HG03159 (cell line): ENCODE measurements around the gene DCAF16.

Experiments used
- ATAC-seq: cut with Tn5 transposase; IDR thresholded peaks from one replicate; pipeline ENCODE4 v1.9.1; 2021; ENCODE audit warnings: mild to moderate bottlenecking, moderate library complexity; ENCODE audit not compliant: unreplicated experiment

DCAF16 gene

DNA sequence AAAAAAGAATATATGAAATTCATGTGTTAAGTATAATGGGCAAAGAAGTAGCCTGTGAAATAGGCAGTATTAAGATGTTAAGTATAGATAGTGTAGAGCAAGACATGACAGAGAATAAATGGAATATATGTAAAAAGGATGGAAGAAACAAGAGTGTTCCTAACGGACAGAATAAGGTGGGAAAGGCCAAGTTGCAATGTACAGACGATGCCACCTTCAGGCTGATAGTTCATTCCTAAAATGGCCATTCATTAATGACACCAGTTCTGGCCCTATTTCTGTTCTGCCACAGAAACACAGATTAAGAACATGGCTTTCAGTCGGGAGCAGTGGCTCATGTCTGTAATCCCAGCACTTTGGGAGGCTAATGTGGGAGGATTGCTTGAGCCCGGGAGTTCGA lies 24.7 kb downstream of the DCAF16 start:
- no peak for ATAC-seq

DNA sequence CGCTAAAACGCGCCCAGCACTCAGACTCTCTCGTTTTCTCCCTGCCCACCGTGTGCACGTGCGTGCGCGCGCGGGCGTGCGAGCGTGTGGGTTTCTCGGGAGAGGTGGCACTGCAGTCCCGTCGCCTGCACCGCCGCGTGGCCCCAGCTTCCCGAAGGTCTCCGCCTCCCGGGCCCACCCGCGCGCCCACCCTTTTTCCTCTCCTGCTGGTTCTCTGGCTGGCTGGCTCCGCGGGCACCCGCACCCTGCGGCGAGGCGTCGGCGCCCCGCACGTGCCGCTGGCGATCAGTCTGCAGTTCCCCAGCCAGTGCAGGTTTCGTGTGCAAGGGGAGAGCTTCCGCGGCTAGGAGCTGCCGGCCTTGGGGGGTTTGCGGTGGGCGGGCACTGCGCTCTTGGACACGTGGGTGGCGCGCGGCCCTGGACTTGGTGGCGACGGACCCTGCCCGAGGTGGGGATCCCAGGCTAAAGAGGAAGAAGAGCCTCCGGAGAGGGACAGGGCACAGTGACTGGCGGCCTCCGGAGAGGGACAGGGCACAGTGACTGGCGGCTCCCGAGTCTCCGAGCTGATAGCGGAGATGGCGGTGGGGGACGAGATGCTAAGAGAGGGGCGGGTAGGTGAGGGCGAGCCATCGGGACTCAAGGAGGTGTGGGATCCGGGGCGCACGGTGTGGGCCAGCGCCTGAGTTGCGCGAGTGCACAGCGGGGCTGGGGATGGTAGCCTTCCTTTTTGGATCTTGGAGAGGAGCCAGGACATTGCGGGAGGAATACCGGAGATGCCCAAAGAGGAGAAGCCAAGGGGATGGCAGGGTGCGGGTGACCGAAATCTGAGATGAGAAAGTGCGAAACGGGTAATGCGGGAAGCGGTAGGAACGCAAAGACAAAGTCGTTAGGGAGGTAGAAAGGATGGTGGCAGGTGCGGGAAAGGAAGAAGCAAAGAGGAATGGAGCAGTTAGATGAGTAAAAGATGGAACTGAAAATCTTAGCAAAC lies 29.0 kb downstream of the DCAF16 start, which contains the start of gene FAM184B:
Gene FAM184B, minus strand, starts transcription at position 322 of the 988 bp plus-strand sequence. CDS start 322 bp downstream, outside the sequence.
- no peak for ATAC-seq

DNA sequence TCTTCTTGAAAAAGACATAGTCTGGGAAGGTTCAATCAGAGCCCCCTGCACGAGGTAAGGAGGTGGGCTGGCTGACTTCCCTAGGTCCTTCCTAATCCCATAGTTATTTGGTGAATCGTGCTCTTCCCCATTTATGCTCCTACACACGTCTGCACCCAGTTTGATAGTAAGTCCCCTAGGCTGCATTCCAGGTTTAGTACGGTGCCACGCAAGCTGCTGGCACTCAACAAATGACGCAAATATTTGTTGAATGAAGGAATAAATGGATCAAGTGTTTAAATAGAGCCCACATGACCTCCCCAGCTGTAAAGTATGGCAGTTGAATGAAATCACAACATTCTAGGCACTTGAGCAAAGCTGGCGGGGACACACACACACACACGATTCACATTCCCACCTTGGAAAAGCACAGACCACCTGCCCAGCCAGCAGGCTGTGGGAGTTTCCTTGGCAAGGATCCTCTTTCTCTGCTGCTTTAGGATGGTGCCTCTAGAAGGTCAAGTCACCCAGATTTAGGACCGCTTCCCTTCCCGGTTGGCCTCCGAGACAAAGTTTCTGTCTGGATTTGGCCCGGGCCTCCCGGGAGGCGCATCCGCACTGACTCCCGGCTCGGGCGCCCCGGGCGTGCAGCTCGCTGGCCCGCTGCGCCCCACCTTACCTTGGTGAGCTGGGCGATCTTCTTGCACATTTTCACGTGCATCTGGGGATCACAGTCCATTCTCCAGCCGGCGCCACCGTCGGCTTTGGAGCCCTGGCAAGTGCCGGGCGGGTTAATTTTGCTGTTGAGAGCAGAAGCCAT lies 29.9 kb downstream of the DCAF16 start:
- ATAC-seq, result no peak

DNA sequence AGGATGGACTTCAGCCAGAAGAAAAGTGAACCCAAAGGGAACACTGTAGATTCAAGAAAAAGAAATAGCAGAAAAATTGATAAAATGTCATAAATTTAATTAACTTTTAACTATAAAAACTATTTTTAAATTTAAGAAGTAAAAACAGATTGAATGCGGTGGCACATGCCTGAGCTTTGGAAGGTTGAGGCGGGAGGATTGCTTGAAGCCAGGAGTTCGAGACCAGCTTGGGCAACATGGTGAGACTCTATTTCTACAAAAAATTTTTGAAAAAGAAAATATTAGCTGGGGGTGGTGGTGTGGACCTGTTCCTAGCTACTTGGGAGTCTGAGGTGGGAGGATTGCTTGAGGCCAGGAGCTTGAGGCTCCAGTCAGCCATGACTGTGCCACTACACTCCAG lies 32.1 kb downstream of the DCAF16 start:
- ATAC-seq, result no peak

DNA sequence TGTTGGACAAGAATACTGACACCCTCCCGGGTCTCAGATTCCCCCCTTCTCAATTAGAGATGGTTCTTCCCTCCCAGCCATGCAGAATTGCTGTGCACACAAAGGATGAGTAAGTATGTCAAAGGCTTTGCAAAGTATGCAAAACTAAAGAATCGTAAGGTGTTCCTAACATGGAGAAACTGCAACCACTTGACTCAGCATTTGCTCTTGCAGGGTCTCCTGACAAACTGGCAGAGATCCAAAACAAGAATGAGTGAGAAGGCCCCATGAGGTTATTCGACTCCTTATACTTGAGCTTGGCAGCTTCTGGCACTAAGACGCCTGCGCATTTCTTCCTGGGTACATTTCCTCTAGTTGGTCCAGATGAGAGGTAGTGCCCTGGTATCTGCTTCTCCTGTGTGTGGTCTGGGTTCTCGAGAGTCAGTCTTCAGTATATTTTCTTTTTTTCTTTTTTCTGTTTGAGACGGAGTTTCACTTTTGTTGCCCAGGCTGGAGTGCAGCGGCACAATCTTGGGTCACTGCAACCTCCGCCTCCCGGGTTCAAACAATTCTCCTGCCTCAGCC lies 37.3 kb downstream of the DCAF16 start:
- no peak for ATAC-seq

DNA sequence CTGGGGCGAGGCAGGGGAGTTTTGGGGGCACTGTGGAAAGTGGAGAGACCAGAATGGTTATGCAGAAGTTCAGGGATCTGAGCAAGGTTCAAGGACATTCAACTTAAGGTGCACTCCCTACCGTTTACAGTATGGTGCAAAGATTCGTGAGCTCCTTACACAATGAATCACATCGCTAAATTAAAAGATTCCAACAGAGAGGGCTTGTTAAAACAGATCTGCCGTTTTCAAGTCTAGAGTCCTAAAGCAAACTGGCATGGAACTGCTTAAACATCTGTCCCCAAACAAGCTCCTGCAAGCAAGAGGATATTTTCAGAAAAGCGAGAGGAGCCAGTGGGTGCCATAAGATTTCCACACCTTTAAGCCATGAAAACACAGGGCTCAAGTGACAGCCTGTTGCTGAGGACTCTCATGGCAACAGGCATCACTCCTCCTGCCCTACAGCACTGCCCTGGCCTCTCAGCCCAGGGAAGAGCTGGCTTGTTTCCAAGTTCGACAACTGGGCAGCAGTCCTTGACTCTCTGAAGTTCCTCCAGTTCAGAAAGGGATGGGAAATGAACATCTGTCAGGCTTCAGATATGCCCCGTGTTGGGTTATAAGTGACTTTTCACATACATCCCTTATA lies 39.2 kb downstream of the DCAF16 start:
- no peak for ATAC-seq

DNA sequence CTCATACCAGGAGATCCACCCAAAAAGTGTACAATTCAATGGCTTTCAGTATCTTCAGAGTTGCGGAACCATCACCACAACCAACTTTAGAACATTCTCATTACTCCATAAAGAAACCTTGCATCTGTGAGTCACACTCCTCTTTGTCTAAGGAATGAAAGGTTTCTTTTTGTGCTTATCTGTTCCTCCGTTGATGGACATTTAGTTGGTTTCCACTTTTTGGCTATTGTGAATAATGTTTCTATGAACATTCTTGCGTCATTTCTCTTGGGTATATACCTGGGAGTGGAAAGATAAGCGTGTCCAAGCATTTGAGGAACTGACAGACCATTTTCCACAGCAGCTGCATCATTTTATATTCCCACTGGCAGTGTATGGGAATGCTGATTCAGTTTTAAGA lies 39.7 kb downstream of the DCAF16 start:
- no peak for ATAC-seq

DNA sequence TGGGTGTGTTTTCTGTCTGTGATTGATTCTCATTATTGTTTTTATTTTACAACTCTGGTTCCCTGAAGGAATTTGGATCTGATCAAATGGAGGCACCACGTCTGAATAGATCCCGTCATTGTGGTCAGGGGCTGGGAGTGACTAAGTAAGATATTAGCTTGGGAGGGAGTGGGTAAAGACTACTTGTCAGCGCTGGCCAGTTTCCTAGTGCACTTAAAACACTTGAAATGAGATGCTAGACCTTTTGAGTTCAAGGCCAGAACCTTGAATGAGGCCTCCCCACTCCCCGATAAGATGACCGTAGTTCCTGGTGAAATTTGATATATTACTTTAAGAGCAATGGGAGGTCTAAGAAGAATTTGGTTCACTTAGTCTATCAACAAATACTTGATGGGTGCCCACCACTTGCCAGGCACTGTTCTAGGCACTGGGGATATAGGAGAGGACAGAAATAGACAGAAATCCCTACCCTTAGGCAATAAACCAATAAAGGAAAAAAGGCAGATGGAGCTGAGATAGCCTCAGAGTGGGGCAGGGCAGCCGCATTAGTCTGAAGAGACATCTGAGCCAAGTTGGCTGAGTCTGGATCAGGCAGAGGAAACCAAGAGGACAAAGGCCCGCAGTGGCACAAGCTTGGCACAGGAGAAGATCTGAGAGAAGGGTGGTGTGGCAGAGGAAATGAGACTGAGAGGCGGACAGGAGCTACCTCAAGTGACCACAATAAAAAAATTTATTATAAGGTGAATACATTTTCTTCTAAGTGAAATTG lies 41.0 kb downstream of the DCAF16 start:
- ATAC-seq, result no peak

DNA sequence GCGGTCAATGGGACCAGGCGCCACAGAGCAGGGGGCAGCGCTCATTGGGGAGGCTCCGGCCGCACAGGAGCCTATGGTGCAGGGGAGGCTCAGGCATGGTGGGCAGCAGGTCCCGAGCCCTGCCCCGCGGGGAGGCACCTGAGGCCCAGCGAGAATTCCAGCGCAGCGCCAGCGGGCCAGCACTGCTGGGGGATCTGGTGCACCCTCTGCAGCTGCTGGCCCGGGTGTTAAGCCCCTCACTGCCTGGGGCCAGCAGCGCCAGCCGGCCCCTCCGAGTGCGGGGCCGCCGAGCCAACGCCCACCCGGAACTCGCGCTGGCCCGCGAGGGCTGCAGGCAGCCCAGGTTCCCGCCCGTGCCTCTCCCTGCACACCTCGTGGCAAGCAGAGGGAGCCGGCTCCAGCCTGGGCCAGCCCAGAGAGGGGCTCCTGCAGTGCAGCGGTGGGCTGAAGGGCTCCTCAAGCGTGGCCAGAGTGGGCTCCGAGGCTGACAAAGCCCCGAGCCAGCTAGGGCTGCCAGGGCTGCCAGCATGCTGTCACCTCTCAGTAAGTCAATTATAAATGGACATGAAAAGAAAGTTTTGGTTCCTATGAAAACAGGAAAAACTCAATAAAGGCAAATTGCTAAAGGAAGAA lies 43.6 kb downstream of the DCAF16 start:
- ATAC-seq, result no peak

DNA sequence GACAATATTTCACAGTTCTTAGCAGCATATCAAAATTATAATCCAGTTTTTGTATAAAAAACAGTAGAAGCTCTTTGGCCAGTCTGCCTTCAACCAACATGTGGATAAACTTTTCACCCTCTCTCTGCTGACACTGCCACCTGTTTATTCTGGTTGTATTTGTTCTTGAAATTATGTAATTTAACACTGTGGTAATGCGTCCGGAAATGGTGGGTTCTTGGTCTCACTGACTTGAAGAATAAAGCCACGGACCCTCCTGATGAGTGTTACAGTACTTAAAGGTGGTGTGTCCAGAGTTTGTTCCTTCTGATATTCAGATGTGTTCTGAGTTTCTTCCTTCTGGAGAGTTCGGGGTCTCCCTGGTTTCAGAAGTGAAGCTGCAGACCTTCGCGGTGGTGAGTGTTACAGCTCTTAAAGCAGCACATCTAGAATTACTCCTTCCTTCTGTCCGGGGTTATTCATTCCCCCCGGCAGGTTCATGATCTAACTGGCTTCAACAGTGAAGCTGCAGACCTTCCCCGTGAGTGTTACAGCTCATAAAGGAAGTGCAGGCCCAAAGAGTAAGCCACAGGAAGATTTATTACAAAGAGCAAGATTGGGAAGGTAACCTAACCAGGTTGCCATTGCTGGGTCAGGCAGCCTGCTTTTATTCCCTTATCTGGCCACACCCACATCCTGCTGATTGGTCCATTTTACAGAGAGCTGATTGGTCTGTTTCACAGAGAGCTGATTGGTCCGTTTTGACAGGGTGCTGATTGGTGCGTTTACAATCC lies 44.9 kb downstream of the DCAF16 start:
- no peak for ATAC-seq

DNA sequence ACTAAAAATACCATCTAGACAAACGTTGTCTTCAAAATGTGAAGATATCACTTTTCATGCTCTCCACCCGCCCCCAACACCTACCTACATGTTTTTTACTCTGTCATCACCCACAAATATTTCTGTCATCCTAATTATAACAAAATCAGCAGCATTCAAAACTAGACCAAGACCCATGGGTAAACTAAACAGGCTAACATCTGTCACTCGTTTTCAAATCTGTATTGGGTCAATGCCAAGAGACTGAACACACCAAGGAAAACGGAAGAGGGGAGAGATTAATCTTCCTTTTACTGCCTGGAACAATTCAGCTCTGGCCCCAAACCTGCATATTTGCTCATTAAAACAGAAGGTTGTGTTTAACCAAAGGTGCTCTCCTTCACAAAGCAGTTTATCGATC lies 46.6 kb downstream of the DCAF16 start:
- ATAC-seq, result no peak

DNA sequence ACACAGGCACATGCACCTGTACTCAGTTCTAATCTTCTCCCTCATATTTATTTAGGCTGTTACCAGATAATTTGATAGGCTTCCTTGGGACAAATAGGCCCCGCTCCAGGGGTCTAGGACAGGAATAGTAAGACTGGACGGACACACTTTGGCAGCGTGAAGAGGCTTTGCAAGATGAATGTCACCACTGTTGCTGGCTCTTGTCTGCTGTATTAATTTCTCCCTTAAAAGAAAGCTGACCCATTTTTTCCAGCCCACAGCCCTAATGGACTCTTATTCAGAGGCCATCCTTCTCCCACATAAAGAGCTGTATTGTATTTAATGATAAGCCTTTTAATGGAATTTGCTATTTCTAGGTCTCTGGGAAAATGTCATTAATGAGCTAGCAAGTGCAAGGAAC lies 47.1 kb downstream of the DCAF16 start:
- ATAC-seq, result no peak

DNA sequence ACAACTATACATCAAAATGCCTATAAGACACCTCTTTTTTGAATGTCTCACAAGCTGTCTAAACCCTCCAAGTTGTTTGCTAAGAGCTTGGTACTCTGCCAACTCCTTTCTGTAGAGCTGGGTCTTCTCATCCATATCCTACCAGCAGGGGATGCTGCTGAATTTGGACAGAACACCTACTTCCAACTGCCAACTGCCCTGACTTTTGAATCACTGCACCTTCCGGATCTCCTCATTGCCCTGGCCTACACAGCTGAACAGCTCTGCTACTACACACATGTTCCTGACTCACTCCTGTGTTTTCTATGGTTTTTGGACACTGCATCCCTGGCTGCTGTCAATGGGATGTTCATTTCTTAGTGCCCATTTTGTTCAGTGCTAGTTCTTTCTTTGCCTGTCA lies 47.8 kb downstream of the DCAF16 start:
- ATAC-seq, result no peak

DNA sequence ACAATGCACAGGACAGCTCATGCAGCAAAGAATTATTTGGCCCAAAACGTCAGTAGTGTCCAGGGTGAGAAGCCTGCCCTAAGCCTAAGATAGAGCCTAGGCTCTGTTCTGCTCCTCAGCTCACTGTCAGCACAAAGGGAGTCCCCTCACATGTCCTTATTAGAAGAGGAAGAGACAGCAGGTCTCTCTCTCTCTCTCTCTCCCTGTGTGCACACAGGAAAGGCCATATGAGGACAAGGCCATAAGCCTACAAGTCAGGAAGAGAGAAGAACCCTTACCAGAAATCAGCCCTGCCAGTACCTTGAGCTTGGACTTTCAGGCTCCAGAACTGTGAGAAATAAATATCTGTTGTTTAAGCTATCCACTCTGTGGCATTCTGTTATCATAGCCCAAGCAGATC lies 49.5 kb downstream of the DCAF16 start:
- no peak for ATAC-seq

DNA sequence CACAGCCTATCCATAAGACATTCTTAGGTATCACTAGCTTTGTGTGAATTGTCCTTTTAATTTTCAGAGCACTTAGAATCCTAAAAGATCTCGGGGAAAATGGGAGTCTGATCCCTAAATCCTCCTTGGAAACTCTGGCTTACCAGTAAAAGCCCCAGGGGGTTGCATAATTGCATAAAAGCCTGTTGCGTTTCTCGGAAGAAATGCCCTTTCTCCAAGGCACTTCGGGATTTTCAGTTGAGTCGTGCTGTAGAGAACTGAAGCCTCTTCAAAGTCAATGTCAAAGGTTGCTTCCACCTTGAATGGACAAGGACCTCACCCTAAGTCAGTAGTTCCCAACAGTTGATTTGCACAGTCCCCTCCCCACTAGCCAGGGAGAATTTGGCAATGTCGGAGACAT lies 49.9 kb downstream of the DCAF16 start:
- no peak for ATAC-seq

DNA sequence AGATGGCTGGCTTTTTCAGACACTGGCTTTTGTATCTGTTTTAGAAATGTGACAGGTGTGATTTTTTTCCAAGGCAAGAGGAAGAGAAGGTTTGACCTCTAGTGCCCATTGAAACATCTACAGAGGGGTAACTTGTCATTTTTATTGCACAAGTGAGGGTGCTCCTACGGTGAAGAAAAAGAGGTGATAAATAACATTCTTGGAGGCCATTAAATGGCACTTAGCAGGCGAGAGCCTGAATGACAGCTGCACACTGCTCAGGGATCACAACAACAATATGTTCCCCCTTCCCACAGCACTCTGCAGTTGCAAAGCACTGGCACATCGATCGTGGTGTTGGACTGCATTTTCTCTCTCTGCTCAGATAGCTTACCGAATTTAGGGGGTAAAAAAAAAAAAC lies 52.1 kb downstream of the DCAF16 start:
- ATAC-seq, result no peak

DNA sequence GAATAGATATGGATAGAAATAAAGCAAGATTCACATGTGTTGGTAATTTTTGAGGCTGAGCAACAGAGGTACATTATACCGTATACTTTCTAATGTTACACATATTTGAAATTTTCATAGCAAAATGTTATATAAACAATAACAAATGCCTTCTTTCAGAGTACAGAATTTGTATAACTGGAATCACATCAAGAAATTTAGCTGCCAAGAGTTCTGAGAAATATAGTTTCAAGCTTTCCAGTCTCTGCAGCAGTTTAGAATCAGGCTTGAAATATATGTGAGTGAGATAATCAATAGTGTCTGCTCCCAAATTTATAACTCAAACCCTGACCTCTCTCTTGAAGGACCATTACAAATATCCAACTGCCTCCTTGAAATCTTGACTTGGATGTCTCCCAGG lies 52.9 kb downstream of the DCAF16 start:
- ATAC-seq, result no peak

DNA sequence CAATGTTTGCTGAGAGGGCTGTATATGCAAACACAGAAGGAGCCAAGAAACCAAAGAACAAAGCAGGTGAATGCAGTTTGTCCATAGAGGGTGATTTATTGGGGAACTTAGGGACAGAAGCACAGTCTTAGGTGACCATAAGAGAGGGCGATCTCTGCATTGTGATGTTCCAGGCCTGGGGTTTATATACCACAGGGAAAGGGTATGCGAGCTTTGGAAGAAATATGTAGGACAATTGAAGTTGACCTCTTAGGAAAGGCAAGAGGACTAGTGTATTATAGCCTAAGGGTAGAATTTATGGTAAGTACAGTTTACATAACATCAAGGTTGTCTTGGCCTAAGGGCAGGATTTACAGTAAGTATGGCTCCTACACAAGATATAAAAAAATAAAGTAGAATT lies 56.9 kb downstream of the DCAF16 start:
- no peak for ATAC-seq
